ENCODE data around the gene USP14. TPM values are rescaled to one million over a fixed set of nuclear protein-coding genes. Genes with fewer than 3 reads are reported as not detected.

USP14 gene
- total and polyA plus RNA-seq, 4 donors: 22.8 to 41.2 (median 31.7) TPM

DNA sequence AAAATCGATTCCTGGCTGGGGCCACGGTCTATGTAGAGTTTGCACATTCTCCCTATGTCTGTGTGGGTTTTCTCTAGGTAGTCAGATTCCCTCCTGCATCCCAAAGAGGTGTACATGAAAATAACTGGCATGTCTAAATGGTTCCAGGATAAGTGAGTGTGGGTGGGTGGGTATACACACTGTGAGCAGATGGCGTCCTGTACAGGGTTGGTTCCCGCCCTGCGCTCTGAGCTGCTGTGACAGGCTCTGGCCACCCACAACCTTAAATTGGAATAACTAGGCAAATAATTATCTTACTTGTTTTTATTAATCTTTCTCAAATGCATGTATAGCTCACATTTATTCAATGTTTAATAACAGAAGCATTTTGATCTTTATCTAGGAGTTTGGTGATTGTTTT, 93.2 kb downstream of the USP14 start:
- no peak overlapping the region for H3K9ac ChIP-seq (ENCODE audit: insufficient read depth in 1 of 2, low read length in 2 of 2)
- ATAC-seq (ENCODE audit: insufficient read depth, low FRiP score) (no peak), DNase-seq (no peak)
- H3K4me1 ChIP-seq (ENCODE audit: control insufficient read depth in 5 of 5, insufficient read depth in 5 of 5, low read length in 5 of 5): no peaks in the 10 kb centered on the region
- 99% methylated on average over 5 of the region's 5 CpGs for WGBS, 2 donors
- H3K4me3 ChIP-seq: no peak overlapping the region
- H3K27ac ChIP-seq (ENCODE audit: low read depth in 1 of 2, low read length in 1 of 2): no peak overlapping the region
- no peaks in the 10 kb centered on the region for H3K9me3 ChIP-seq (ENCODE audit: control insufficient read depth in 4 of 4, insufficient read depth in 3 of 4, low read length in 3 of 4)
- TF ChIP-seq, protein P1, sequence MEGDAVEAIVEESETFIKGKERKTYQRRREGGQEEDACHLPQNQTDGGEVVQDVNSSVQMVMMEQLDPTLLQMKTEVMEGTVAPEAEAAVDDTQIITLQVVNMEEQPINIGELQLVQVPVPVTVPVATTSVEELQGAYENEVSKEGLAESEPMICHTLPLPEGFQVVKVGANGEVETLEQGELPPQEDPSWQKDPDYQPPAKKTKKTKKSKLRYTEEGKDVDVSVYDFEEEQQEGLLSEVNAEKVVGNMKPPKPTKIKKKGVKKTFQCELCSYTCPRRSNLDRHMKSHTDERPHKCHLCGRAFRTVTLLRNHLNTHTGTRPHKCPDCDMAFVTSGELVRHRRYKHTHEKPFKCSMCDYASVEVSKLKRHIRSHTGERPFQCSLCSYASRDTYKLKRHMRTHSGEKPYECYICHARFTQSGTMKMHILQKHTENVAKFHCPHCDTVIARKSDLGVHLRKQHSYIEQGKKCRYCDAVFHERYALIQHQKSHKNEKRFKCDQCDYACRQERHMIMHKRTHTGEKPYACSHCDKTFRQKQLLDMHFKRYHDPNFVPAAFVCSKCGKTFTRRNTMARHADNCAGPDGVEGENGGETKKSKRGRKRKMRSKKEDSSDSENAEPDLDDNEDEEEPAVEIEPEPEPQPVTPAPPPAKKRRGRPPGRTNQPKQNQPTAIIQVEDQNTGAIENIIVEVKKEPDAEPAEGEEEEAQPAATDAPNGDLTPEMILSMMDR (IDR thresholded peaks at IDR 0.05; ENCODE audit: control extremely low read depth, extremely low read depth): no peak
- peaks cover 18 to 34% (median 28%) of the 10 kb centered on the region in 4 donors for H3K36me3 ChIP-seq (ENCODE audit: control insufficient read depth in 4 of 4, insufficient read depth in 4 of 4, low read length in 4 of 4)
- H3K27me3 ChIP-seq (ENCODE audit: control insufficient read depth in 3 of 3, insufficient read depth in 3 of 3, low read length in 2 of 3): no peaks in the 10 kb centered on the region

DNA sequence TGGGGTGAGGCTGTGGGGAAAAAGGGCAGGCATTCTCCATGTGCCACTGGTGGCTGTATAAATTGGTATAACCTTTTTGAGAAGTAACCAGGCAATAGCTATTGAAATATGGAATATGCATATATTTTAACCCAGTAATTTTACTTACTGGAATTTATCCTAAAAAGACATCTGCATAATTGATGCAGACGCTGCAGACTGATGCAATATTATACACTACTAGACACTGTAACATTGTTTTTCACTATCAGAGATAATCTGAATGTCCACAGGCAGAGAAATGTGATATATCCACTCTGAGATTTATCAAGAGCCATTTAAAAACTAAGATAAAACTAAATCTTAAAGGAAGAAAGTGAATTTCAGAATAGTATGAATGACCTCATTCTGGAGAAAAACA, 94.8 kb downstream of the USP14 start:
- Histone ChIP-seq H3K9me3 (ENCODE audit: control insufficient read depth in 4 of 4, insufficient read depth in 3 of 4, low read length in 3 of 4) (no peaks in the 10 kb centered on the region), H3K27ac (ENCODE audit: low read depth in 1 of 2, low read length in 1 of 2) (no peak overlapping the region), H3K4me1 (ENCODE audit: control insufficient read depth in 5 of 5, insufficient read depth in 5 of 5, low read length in 5 of 5) (no peaks in the 10 kb centered on the region), H3K4me3 (no peak overlapping the region), H3K36me3 (ENCODE audit: control insufficient read depth in 4 of 4, insufficient read depth in 4 of 4, low read length in 4 of 4) (peaks cover 19 to 38% (median 31%) of the 10 kb centered on the region in 4 donors), H3K9ac (ENCODE audit: insufficient read depth in 1 of 2, low read length in 2 of 2) (no peak overlapping the region), H3K27me3 (ENCODE audit: control insufficient read depth in 3 of 3, insufficient read depth in 3 of 3, low read length in 2 of 3) (no peaks in the 10 kb centered on the region)
- ATAC-seq (ENCODE audit: insufficient read depth, low FRiP score) (no peak), DNase-seq (no peak)
- TF ChIP-seq, protein P1 (IDR thresholded peaks at IDR 0.05; ENCODE audit: control extremely low read depth, extremely low read depth): no peak
- WGBS, 2 donors: 93 to 97% methylated on average over 1 of the region's 1 CpG

DNA sequence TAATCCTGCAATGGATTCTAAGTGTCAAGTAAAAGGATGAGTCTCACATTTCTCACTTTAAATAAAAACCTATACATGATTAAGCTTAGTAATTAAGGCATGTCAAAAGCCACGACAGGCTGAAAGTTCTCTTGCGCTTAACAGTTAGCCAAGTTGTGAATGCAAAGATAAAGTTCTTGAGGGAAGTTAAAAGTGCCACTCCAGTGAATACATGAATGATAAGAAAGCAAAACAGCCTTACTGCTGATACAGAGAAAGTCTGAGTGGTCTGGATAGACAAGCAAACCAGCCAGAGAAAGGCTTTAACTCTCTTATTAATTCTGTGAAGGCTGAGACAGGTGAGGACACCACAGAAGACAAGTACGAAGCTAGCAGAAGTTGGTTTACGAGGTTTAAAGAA, 96.8 kb downstream of the USP14 start:
- Histone ChIP-seq H3K4me3 (no peak overlapping the region), H3K27me3 (ENCODE audit: control insufficient read depth in 3 of 3, insufficient read depth in 3 of 3, low read length in 2 of 3) (no peaks in the 10 kb centered on the region), H3K4me1 (ENCODE audit: control insufficient read depth in 5 of 5, insufficient read depth in 5 of 5, low read length in 5 of 5) (no peaks in the 10 kb centered on the region), H3K9me3 (ENCODE audit: control insufficient read depth in 4 of 4, insufficient read depth in 3 of 4, low read length in 3 of 4) (no peaks in the 10 kb centered on the region), H3K36me3 (ENCODE audit: control insufficient read depth in 4 of 4, insufficient read depth in 4 of 4, low read length in 4 of 4) (peaks cover 15 to 36% (median 30%) of the 10 kb centered on the region in 4 donors), H3K27ac (ENCODE audit: low read depth in 1 of 2, low read length in 1 of 2) (no peak overlapping the region), H3K9ac (ENCODE audit: insufficient read depth in 1 of 2, low read length in 2 of 2) (no peak overlapping the region)
- 86 to 89% methylated on average over 4 of the region's 4 CpGs for WGBS, 2 donors
- TF ChIP-seq, protein P1 (IDR thresholded peaks at IDR 0.05; ENCODE audit: control extremely low read depth, extremely low read depth): no peak
- ATAC-seq (ENCODE audit: insufficient read depth, low FRiP score): no peak
- DNase-seq: peak in 1 of 3 donors; percentile 13

DNA sequence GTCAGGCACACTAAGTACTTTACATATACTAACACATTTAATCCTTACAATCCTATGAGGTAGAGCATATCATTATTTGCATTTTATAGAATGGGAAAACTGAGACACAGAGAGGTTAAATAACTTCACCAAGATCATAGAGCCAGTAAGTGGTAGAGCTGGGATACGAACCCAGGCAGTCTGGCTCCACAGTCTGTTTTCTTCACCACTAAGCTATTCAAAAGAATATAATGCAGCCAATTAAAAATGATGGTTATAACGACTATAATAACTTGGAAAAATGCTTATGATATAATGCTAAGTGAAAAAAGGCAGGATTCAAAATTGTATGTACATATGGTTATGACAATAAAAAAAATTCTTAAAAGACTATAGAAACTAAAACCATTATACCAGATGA, 102.2 kb downstream of the USP14 start:
- no peaks in the 10 kb centered on the region for H3K27me3 ChIP-seq (ENCODE audit: control insufficient read depth in 3 of 3, insufficient read depth in 3 of 3, low read length in 2 of 3)
- no peak overlapping the region for H3K4me3 ChIP-seq
- DNase-seq (no peak), ATAC-seq (ENCODE audit: insufficient read depth, low FRiP score) (no peak)
- H3K36me3 ChIP-seq (ENCODE audit: control insufficient read depth in 4 of 4, insufficient read depth in 4 of 4, low read length in 4 of 4): peaks cover 6 to 40% (median 24%) of the 10 kb centered on the region in 4 donors
- H3K9me3 ChIP-seq (ENCODE audit: control insufficient read depth in 4 of 4, insufficient read depth in 3 of 4, low read length in 3 of 4): no peaks in the 10 kb centered on the region
- TF ChIP-seq, protein P1 (IDR thresholded peaks at IDR 0.05; ENCODE audit: control extremely low read depth, extremely low read depth): no peak
- 91 to 92% methylated on average over 2 of the region's 2 CpGs for WGBS, 2 donors
- no peaks in the 10 kb centered on the region for H3K4me1 ChIP-seq (ENCODE audit: control insufficient read depth in 5 of 5, insufficient read depth in 5 of 5, low read length in 5 of 5)
- no peak overlapping the region for H3K27ac ChIP-seq (ENCODE audit: low read depth in 1 of 2, low read length in 1 of 2)
- H3K9ac ChIP-seq (ENCODE audit: insufficient read depth in 1 of 2, low read length in 2 of 2): no peak overlapping the region

Measured in lung (tissue), 12 donors.